Measurements from ENCODE around the gene LRRC17. TPM values are rescaled to one million over a fixed set of nuclear protein-coding genes. Genes with fewer than 3 reads are reported as not detected.

LRRC17 gene
- total and polyA plus RNA-seq, 11 donors = 0.72 to 10.8 (median 2.8) TPM

DNA sequence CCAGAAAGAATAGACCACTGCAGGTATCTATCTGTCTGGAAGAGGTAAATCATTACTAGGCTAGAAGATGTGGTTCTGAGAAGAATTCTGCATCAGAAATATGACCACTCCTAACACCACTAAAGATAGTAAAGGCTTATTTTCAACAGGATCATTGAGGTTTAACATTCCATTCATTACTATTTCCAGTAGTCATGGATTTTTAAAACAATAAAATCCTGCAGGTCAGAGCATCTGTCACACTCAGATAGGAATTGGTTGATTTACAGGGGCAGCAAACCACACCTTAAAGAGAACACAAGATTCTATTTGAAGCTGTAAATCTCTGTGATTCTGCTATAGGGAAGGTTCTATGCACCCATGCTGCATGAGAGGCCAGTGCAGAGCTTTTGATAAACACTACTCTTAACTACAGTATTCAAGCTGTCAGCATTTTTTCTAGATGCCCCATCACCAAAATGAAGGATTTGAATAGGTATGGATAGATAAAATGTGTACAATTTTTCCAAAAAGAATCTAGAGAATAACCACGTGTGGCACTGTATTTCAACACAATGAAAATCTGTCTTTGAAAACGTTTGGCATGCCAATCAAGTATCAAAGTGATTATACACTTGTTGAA, 14.6 kb downstream of the LRRC17 start:
- H3K36me3 ChIP-seq = no peaks in the 10 kb centered on the region
- intact Hi-C loops (cut with DNase I) = no loop called here
- H3K27me3 ChIP-seq = no peaks in the 10 kb centered on the region
- ATAC-seq (no peak), DNase-seq (no peak)
- TF ChIP-seq, protein P1, sequence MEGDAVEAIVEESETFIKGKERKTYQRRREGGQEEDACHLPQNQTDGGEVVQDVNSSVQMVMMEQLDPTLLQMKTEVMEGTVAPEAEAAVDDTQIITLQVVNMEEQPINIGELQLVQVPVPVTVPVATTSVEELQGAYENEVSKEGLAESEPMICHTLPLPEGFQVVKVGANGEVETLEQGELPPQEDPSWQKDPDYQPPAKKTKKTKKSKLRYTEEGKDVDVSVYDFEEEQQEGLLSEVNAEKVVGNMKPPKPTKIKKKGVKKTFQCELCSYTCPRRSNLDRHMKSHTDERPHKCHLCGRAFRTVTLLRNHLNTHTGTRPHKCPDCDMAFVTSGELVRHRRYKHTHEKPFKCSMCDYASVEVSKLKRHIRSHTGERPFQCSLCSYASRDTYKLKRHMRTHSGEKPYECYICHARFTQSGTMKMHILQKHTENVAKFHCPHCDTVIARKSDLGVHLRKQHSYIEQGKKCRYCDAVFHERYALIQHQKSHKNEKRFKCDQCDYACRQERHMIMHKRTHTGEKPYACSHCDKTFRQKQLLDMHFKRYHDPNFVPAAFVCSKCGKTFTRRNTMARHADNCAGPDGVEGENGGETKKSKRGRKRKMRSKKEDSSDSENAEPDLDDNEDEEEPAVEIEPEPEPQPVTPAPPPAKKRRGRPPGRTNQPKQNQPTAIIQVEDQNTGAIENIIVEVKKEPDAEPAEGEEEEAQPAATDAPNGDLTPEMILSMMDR (IDR thresholded peaks at IDR 0.05) = no peak
- no peak for TF ChIP-seq POLR2A (IDR thresholded peaks at IDR 0.05)
- no peak overlapping the region for H3K27ac ChIP-seq
- no peaks in the 10 kb centered on the region for H3K9me3 ChIP-seq
- H3K4me3 ChIP-seq = no peak overlapping the region
- WGBS, 4 donors = 42 to 58% (median 47%) methylated on average over 2 of the region's 2 CpGs
- H3K4me1 ChIP-seq = peaks cover 0 to 3% (median 0%) of the 10 kb centered on the region in 12 donors

DNA sequence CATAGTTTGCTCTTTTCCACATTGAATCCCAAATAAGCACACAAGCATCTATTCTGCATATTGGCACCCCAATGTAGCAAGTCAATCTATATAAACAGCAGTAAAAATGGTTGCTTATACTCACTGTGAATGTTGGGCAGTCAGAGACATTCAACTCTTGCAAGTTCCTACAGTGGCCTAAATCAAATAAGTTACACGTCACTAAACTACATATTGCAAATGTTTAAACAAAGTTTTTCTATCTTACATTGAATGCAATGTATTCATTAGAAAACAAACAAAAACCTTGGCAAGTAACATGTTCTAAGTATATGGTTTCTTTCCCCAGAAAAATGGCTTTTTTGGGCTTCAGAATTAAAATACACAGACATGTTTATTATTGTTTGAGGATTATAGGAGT, 19.0 kb downstream of the LRRC17 start:
- ATAC-seq (no peak), DNase-seq (no peak)
- H3K27ac ChIP-seq = no peak overlapping the region
- 85 to 90% (median 87%) methylated on average over 1 of the region's 1 CpG for WGBS, 4 donors
- no peaks in the 10 kb centered on the region for H3K9me3 ChIP-seq
- H3K36me3 ChIP-seq = no peaks in the 10 kb centered on the region
- peaks cover 0 to 30% (median 18%) of the 10 kb centered on the region in 12 donors for H3K4me1 ChIP-seq
- no peak overlapping the region for H3K4me3 ChIP-seq
- intact Hi-C loops (cut with DNase I) = no loop called here
- TF ChIP-seq, protein P1 (IDR thresholded peaks at IDR 0.05) = no peak
- TF ChIP-seq POLR2A (IDR thresholded peaks at IDR 0.05) = no peak
- H3K27me3 ChIP-seq = no peaks in the 10 kb centered on the region

DNA sequence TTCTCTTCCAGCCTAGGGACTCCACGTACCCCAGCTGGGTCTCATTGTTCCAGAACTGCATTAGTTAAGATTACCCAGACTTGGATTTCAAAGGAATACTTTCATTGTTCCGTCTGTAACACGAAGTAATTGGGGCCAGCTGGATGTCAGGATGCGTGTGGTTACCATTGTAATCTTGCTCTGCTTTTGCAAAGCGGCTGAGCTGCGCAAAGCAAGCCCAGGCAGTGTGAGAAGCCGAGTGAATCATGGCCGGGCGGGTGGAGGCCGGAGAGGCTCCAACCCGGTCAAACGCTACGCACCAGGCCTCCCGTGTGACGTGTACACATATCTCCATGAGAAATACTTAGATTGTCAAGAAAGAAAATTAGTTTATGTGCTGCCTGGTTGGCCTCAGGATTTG, 21.0 kb downstream of the LRRC17 start:
- peak overlapping the region in 3 of 12 donors; percentile 1 to 32 (median 31) for H3K4me3 ChIP-seq
- 66 to 71% (median 68%) methylated on average over 15 of the region's 15 CpGs for WGBS, 4 donors
- peaks cover 0 to 42% (median 30%) of the 10 kb centered on the region in 12 donors for H3K4me1 ChIP-seq
- ATAC-seq (peak; percentile 89 to 98 (median 94)), DNase-seq (peak; percentile 65 to 81 (median 77))
- H3K36me3 ChIP-seq = no peaks in the 10 kb centered on the region
- peak overlapping the region; percentile 23 to 83 (median 62) for H3K27ac ChIP-seq
- intact Hi-C loops (cut with DNase I) = no loop called here
- TF ChIP-seq POLR2A (IDR thresholded peaks at IDR 0.05) = no peak
- TF ChIP-seq, protein P1 (IDR thresholded peaks at IDR 0.05) = no peak
- no peaks in the 10 kb centered on the region for H3K9me3 ChIP-seq
- H3K27me3 ChIP-seq = no peaks in the 10 kb centered on the region

DNA sequence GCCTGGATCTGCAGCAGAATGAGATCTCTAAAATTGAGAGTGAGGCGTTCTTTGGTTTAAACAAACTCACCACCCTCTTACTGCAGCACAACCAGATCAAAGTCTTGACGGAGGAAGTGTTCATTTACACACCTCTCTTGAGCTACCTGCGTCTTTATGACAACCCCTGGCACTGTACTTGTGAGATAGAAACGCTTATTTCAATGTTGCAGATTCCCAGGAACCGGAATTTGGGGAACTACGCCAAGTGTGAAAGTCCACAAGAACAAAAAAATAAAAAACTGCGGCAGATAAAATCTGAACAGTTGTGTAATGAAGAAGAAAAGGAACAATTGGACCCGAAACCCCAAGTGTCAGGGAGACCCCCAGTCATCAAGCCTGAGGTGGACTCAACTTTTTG, 21.4 kb downstream of the LRRC17 start:
- intact Hi-C loops (cut with DNase I) = no loop called here
- peak in 1 of 4 donors; percentile 13 for ATAC-seq
- no peaks in the 10 kb centered on the region for H3K36me3 ChIP-seq
- peak overlapping the region in 3 of 12 donors; percentile 26 to 32 (median 31) for H3K4me3 ChIP-seq
- H3K9me3 ChIP-seq = no peaks in the 10 kb centered on the region
- H3K27me3 ChIP-seq = no peaks in the 10 kb centered on the region
- no peak for DNase-seq
- no peak for TF ChIP-seq POLR2A (IDR thresholded peaks at IDR 0.05)
- H3K27ac ChIP-seq = peak overlapping the region; percentile 23 to 83 (median 62)
- H3K4me1 ChIP-seq = peaks cover 0 to 47% (median 35%) of the 10 kb centered on the region in 12 donors
- WGBS, 4 donors = 74 to 81% (median 75%) methylated on average over 8 of the region's 8 CpGs

Data from heart left ventricle (tissue), 16 donors.